Measurements from ENCODE around the gene MYZAP.
A peak's percentile ranks its signal among the peaks of the same experiment; 100 is the strongest.

Gene MYZAP

DNA sequence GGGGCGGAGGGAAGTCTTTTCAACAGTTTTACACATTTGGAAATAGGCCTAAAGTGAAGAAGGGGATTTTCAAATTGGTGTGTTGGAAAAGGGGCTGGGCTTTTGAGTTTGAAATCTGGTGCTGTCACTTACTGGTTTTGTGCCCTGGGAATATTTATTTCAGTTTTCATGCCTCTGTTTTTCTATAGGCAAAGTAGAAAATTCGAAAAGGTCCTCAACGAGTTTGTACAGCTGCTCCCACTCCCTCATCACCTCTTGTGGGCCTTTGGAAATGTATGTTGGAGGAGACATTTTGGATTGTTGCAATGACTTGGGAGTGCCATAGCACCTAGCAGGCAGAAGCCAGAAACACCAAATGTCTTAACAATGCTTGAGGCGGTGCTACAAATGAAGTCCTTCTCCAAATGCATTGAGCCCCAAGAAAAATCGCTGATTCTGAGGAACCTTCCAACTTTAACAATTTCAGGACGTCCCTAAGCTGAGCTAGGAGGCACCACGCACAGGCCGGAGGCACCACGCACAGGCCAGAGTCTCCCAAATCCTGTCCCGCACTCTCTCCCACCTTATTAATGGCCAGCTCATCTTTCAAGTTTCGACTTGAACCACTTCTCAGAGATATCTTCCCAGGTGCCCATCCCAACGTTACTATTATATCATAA, 114.2 kb downstream of the MYZAP start:
- no peak for DNase-seq (ENCODE audit: low read depth)
- H3K4me3 ChIP-seq (ENCODE audit: low read depth, low read length), result peak overlapping the region; percentile 100
- TF ChIP-seq, protein P1, sequence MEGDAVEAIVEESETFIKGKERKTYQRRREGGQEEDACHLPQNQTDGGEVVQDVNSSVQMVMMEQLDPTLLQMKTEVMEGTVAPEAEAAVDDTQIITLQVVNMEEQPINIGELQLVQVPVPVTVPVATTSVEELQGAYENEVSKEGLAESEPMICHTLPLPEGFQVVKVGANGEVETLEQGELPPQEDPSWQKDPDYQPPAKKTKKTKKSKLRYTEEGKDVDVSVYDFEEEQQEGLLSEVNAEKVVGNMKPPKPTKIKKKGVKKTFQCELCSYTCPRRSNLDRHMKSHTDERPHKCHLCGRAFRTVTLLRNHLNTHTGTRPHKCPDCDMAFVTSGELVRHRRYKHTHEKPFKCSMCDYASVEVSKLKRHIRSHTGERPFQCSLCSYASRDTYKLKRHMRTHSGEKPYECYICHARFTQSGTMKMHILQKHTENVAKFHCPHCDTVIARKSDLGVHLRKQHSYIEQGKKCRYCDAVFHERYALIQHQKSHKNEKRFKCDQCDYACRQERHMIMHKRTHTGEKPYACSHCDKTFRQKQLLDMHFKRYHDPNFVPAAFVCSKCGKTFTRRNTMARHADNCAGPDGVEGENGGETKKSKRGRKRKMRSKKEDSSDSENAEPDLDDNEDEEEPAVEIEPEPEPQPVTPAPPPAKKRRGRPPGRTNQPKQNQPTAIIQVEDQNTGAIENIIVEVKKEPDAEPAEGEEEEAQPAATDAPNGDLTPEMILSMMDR (IDR thresholded peaks at IDR 0.05; ENCODE audit: insufficient read depth, low read depth, low read length, missing control alignments), result no peak

DNA sequence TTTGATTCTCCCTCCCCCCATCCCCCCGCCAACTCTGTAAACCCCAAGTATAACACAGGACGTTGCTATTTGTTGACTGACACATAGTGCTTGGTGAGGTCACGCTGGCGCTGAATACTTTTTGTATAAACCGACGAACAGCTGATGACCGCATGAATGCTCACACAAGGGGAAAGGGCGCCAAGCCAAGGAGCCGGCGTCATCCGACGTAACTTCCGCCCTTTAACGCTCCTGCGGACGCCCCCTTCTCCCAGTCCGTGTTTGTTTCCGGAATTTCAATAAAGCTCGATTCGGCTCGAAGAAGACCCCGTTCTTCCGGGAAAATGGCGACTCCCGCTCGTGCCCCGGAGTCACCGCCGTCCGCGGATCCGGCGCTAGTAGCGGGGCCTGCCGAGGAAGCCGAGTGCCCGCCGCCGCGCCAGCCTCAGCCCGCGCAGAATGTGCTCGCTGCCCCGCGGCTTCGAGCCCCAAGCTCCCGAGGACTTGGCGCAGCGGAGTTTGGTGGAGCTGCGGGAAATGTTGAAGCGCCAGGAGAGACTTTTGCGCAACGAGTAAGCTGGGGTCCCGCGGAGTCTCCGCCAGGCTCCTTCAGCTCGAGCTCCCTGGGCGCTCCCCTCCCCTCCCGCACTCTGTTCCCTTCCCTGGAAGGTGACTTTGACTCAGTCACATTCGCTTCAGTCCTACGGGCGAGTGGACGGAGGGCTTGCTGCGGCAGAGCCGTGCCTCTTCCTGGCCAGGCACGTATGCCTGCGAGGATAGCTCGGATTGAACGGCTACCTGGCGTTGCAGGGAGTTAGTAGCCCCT, 114.9 kb downstream of the MYZAP start, which contains the start of gene POLR2M:
Gene POLR2M, plus strand, starts transcription at position 310 of the 805 bp plus-strand sequence. Its CDS starts 129 bp downstream, at position 439.
- H3K4me3 ChIP-seq (ENCODE audit: low read depth, low read length), result peak within 1 kb of the TSS; percentile 100
- DNase-seq (ENCODE audit: low read depth), result peak; percentile 96
- TF ChIP-seq, protein P1 (IDR thresholded peaks at IDR 0.05; ENCODE audit: insufficient read depth, low read depth, low read length, missing control alignments), result no peak

DNA sequence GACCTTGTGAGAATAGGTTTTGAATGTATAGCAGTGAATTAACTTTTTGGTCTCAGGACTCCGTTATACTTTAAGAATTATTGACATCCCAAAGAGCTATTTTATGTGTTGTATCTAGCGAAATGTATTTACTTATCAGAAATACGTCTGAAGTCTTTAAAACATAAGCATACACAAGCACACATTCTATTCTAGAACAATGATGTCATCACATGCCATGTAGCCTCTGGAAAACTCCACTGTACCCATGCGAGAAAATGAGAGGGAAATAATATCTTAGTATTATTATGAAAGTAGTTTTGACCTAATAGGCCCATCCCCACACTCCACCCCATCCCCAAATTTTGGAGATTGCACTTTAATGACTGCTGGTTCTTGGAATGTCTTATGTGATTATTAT, 116.3 kb downstream of the MYZAP start:
- DNase-seq (ENCODE audit: low read depth), result no peak
- TF ChIP-seq, protein P1 (IDR thresholded peaks at IDR 0.05; ENCODE audit: insufficient read depth, low read depth, low read length, missing control alignments), result no peak
- H3K4me3 ChIP-seq (ENCODE audit: low read depth, low read length), result peak overlapping the region; percentile 100

DNA sequence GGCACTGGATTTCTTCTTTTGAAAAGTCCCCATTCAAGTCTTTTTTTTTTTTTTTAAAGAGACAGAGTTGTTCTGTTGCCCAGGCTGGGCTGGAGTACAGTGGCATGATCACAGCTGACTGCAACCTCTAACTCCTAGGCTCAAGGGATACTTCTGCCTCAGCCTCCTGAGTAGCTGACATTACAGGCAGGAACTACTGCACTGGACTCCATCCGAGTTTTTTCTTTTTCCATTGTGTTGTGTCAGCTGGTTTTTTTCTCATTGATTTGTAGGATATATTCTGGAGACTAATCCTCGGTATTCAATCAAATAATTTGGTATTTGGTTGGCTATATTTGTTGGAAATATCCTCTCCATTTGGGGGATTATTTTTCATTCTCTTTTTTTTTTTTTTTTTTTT, 126.6 kb downstream of the MYZAP start:
- TF ChIP-seq, protein P1 (IDR thresholded peaks at IDR 0.05; ENCODE audit: insufficient read depth, low read depth, low read length, missing control alignments), result no peak
- no peak overlapping the region for H3K4me3 ChIP-seq (ENCODE audit: low read depth, low read length)
- no peak for DNase-seq (ENCODE audit: low read depth)

DNA sequence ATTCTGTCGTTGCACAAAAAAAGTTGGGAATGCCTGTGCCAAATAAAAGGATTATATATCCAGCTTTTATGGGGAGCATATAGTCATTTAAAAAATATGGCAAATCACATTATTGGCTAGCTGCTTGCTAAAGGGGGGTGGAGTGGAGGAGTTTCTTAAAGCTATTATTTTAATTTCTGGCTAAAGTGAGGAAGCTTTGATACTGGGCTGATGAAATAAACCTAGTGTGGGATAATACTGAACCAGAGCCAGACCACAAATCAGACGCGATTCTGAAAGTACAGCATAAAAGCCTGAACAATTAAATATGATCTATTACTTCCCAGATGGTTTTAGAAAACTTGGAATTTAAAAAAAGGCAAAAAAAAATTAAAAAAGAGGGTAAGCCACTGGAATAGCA, 129.2 kb downstream of the MYZAP start:
- TF ChIP-seq, protein P1 (IDR thresholded peaks at IDR 0.05; ENCODE audit: insufficient read depth, low read depth, low read length, missing control alignments), result no peak
- no peak overlapping the region for H3K4me3 ChIP-seq (ENCODE audit: low read depth, low read length)
- DNase-seq (ENCODE audit: low read depth), result no peak

DNA sequence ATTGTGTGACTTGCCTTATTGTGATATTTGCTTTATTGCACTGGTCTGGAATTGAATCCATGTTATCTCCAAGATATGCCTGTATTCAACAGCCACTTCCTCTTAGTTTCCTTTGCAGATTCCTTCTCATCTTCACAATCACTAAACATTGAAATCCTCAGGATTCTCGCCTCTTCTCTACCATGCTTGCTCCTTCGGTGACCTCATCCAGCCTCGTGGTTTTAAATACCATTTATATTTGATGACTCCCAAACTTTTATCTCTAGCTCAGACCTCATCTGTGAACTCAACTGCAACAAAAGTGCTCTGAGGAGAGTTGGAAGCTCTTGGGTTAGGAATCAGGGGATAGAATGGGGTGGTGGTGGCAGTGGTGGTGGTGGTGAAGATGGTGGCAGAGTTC, 134.7 kb downstream of the MYZAP start:
- TF ChIP-seq, protein P1 (IDR thresholded peaks at IDR 0.05; ENCODE audit: insufficient read depth, low read depth, low read length, missing control alignments), result no peak
- DNase-seq (ENCODE audit: low read depth), result no peak
- no peak overlapping the region for H3K4me3 ChIP-seq (ENCODE audit: low read depth, low read length)

All from GM12865 (cell line).